ENCODE measurements around the gene ZWILCH. TPM values are rescaled to one million over a fixed set of nuclear protein-coding genes. Genes with fewer than 3 reads are reported as not detected.

Gene ZWILCH
- polyA plus RNA-seq, 3 donors: 25.2 to 31.2 (median 28.4) TPM

- DNase-seq (ENCODE audit: extremely low read depth in 1 of 11, low read depth in 9 of 11, low spot score in 4 of 11): no peak
Measured at GRCh38 chr15:66592505-66593218, 87.5 kb downstream of the ZWILCH start.

- DNase-seq (ENCODE audit: extremely low read depth in 1 of 11, low read depth in 9 of 11, low spot score in 4 of 11): no peak
Measured at GRCh38 chr15:66593219-66593780, 88.2 kb downstream of the ZWILCH start.

GRCh38 chr15:66594344-66594743 lies 89.2 kb downstream of the ZWILCH start:
- no peak for DNase-seq (ENCODE audit: extremely low read depth in 1 of 11, low read depth in 9 of 11, low spot score in 4 of 11)

- DNase-seq (ENCODE audit: extremely low read depth in 1 of 11, low read depth in 9 of 11, low spot score in 4 of 11): no peak
Measured at GRCh38 chr15:66594836-66595235, 89.7 kb downstream of the ZWILCH start.

GRCh38 chr15:66595332-66595731 lies 90.2 kb downstream of the ZWILCH start:
- no peak for DNase-seq (ENCODE audit: extremely low read depth in 1 of 11, low read depth in 9 of 11, low spot score in 4 of 11)

- no peak for DNase-seq (ENCODE audit: extremely low read depth in 1 of 11, low read depth in 9 of 11, low spot score in 4 of 11)
Measured at GRCh38 chr15:66595931-66596545, 90.9 kb downstream of the ZWILCH start.

GRCh38 chr15:66598095-66598815 lies 93.1 kb downstream of the ZWILCH start:
- DNase-seq (ENCODE audit: extremely low read depth in 1 of 11, low read depth in 9 of 11, low spot score in 4 of 11): no peak

Other genes starting within 250 kb of the ZWILCH start
- 10 to 100 TPM; 34.1 to 43.6 (median 39.9) TPM for gene DIS3L, start 211.8 kb upstream of the ZWILCH start, polyA plus RNA-seq (ENCODE audit: insufficient read length in 3 of 3)
- 10 to 100 TPM; 16.1 to 21.1 (median 19.7) TPM for gene TIPIN, start 148.6 kb upstream of the ZWILCH start, polyA plus RNA-seq (ENCODE audit: insufficient read length in 3 of 3)
- gene MAP2K1, start 118.4 kb upstream of the ZWILCH start, polyA plus RNA-seq (ENCODE audit: insufficient read length in 3 of 3): 10 to 100 TPM; 51.1 to 51.6 (median 51.4) TPM
- 10 to 100 TPM; 32.5 to 45.4 (median 38.4) TPM for gene SNAPC5, start 7.6 kb upstream of the ZWILCH start, polyA plus RNA-seq (ENCODE audit: insufficient read length in 3 of 3)
- 1,000 to 10,000 TPM; 3,551 to 3,829 (median 3,692) TPM for gene RPL4, start 471 bp upstream of the ZWILCH start, polyA plus RNA-seq (ENCODE audit: insufficient read length in 3 of 3)
- under 1 TPM; 0.22 to 0.41 (median 0.33) TPM for gene LCTL, start 60.7 kb downstream of the ZWILCH start, polyA plus RNA-seq (ENCODE audit: insufficient read length in 3 of 3)
- 10 to 100 TPM; 25.6 to 41.7 (median 39.7) TPM for gene SMAD6, start 196.9 kb downstream of the ZWILCH start, polyA plus RNA-seq (ENCODE audit: insufficient read length in 3 of 3)